Measurements from ENCODE around the gene UBA3. TPM values are rescaled to one million over a fixed set of nuclear protein-coding genes. Genes with fewer than 3 reads are reported as not detected.
A peak's percentile ranks its signal among the peaks of the same experiment; 100 is the strongest.

The UBA3 gene
- total RNA-seq, 1 experiment from 2014 or later = 45.6 TPM

DNA sequence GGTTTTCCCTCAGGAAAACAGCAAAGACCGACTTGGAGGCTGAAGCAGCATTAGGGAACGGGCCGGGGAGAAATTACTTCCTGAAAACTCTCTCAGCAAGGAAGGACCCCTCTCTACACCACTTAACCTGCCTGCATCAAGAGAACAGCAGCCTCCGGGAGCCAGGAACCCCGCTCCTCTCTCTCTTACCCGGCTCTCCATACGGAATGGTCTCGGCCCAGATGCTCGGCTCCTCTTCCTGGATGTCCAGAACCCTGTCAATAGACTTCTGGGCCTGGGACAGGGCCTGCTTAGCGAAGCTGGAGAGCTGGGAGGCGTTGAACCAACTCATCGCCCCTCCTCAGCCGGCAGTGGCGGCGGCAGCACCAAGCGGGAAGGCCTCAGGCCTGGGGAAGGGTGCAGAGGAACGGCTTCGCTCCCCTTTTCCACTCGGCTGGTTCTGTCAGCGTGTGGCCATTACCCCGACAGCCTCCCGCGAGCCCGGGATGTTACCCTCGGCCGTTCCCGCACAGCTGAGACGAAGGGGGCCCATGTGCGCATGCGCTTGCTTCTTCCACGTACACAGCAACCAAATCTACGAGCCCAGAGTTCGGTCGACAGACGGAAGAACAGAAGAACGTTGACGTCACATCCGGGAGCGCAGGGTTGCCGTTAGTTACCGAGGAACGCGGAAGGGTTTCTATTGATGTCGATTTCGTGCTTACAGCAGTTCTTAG lies 28.3 kb downstream of the UBA3 start, which contains the start of gene TMF1:
TMF1 (minus strand) TSS at position 578 of the 716 bp plus-strand sequence; CDS start at position 331, 247 bp downstream.
- H3K4me1 ChIP-seq (ENCODE audit: control insufficient read depth in 1 of 2, insufficient read depth in 2 of 2, low read length in 2 of 2) = peaks cover 10 to 14% of the 10 kb centered on the region in 2 experiments
- intact Hi-C loops (cut with micrococcal nuclease) = loop anchor here (1.0 to 5.0 kb wide), 2 partner anchors 28 to 40 kb away; partner anchors contain the start of genes EOGT and UBA3
- H3K79me2 ChIP-seq (ENCODE audit: insufficient read depth, low read length) = peaks cover 43% of the 10 kb centered on the region
- TF ChIP-seq SP1 (IDR thresholded peaks at IDR 0.05; ENCODE audit: low read depth) = 0 out of 2 replicates have a peak, but pooled peaks have one; percentile 35
- TF ChIP-seq, protein P1, sequence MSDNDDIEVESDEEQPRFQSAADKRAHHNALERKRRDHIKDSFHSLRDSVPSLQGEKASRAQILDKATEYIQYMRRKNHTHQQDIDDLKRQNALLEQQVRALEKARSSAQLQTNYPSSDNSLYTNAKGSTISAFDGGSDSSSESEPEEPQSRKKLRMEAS (IDR thresholded peaks at IDR 0.05) = peak; percentile 71; the same call in 1 of the 2 replicates
- peak; percentile 68; the same call in 1 of the 2 replicates for TF ChIP-seq POLR2AphosphoS5 (IDR thresholded peaks at IDR 0.05; ENCODE audit: low read depth, low read length)
- no peak for TF ChIP-seq FOSL1 (IDR thresholded peaks at IDR 0.05; ENCODE audit: low read depth)
- peak; percentile 78 for TF ChIP-seq TCF7L2 (IDR thresholded peaks at IDR 0.05; ENCODE audit: borderline replicate concordance, extremely low read depth, insufficient read depth, insufficient read length)
- TF ChIP-seq, protein P2, sequence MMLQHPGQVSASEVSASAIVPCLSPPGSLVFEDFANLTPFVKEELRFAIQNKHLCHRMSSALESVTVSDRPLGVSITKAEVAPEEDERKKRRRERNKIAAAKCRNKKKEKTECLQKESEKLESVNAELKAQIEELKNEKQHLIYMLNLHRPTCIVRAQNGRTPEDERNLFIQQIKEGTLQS (IDR thresholded peaks at IDR 0.05) = no peak
- TF ChIP-seq YY1 (IDR thresholded peaks at IDR 0.05; ENCODE audit: extremely low read depth, insufficient replicate concordance, low read depth, low read length) = peak; percentile 53
- TF ChIP-seq ZFX (IDR thresholded peaks at IDR 0.05) = peak; percentile 86
- no peak for TF ChIP-seq POLR2A (IDR thresholded peaks at IDR 0.05; ENCODE audit: borderline replicate concordance, extremely low read depth, insufficient read depth, insufficient read length)
- TF ChIP-seq ZNF274 (IDR thresholded peaks at IDR 0.05; ENCODE audit: low read depth, low read length) = no peak
- peak; percentile 89 for TF ChIP-seq ELF1 (IDR thresholded peaks at IDR 0.05; ENCODE audit: borderline replicate concordance, low read depth)
- peak; percentile 87 for TF ChIP-seq SIN3A (IDR thresholded peaks at IDR 0.05; ENCODE audit: low read depth)
- TF ChIP-seq RAD21 (IDR thresholded peaks at IDR 0.05; ENCODE audit: low read depth) = no peak
- no peaks in the 10 kb centered on the region for H3K9me2 ChIP-seq (ENCODE audit: insufficient read depth)
- H4K20me1 ChIP-seq (ENCODE audit: insufficient read depth) = no peaks in the 10 kb centered on the region
- RAD21 ChIA-PET (ENCODE audit: low non-redundant PET in 1 of 2, low total read pairs in 2 of 2, uncharacterized antibody in 2 of 2, unreplicated experiment in 2 of 2) = no interaction called here
- CTCF ChIA-PET = interaction anchor here (1.6 kb wide), 1 partner anchor 69 kb away, joined by 4 read pairs; no protein-coding TSS in a partner anchor
- peak within 1 kb of the TSS; percentile 90 for H3K4me2 ChIP-seq (ENCODE audit: low read length)
- DNase-seq (ENCODE audit: low read depth, low spot score) (peak; percentile 98), ATAC-seq (peak; percentile 90)
- no peak within 1 kb of the TSS for H2AFZ ChIP-seq (ENCODE audit: low read depth, low read length, poor library complexity, severe bottlenecking)
- H3K9ac ChIP-seq (ENCODE audit: low read length) = peak within 1 kb of the TSS; percentile 85
- H3K9me3 ChIP-seq (ENCODE audit: control insufficient read depth in 1 of 2, insufficient read depth in 1 of 2, low read depth in 1 of 2, low read length in 2 of 2) = no peaks in the 10 kb centered on the region
- H3K27ac ChIP-seq (ENCODE audit: low read depth, low read length) = peak within 1 kb of the TSS; percentile 61
- no peaks in the 10 kb centered on the region for H3K27me3 ChIP-seq (ENCODE audit: insufficient read depth, low read length)
- H3K36me3 ChIP-seq (ENCODE audit: control insufficient read depth in 1 of 2, insufficient read depth in 2 of 2, low read length in 2 of 2) = peaks cover 20 to 27% of the 10 kb centered on the region in 2 experiments; a peak in 3 of 4 replicates
- BruUV-seq (replicated peaks) = TSS peak; percentile 45
- POLR2A ChIA-PET = interaction anchor here (0.6 to 1.8 kb wide), 5 partner anchors 10 to 116 kb away, joined by 3 to 5 read pairs (median 3); partner anchors contain the start of gene ARL6IP5
- H3K4me3 ChIP-seq (replicated peaks in 1 of 2; ENCODE audit: low read depth in 1 of 2, low read length in 2 of 2) = peak within 1 kb of the TSS; percentile 81 to 87

Measured in HCT116 (cell line).